ENCODE measurements around the gene MCM3.

Gene MCM3

DNA sequence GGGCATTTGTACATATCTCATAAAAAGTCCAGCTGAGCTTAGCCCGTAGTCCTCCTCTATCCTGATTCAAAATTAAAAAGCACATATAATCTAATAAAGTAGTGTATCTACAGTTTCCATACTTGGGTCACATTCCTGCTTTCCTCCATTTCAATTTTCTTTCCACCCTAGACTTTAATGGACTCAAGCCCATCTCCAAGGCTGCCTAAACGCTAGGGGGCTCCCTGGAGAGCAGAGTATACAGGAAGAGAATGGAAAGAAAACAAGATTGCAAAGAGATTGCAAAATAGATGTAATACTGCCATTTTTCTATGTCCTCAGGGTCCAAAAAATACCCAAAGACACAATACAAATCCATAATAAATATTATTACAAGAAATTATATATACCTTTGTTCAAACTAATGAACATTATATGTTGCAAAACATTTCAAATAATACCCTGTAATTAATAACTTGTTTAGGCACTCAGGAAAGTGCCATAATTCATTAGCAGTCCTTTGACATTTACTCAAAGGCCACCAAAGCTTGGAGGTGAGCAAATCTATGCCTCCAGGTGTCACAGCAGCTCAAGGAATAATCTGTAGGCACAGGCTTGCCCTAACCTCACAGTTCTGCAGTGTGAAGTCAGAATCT, 2.4 kb upstream of the MCM3 start:
- Histone ChIP-seq H3K4me1 (ENCODE audit: insufficient read depth, low read length) (no peaks in the 10 kb centered on the region; the same call in 1 of the 2 replicates), H3K9ac (ENCODE audit: low read depth, low read length) (no peak overlapping the region), H3K9me3 (ENCODE audit: control insufficient read depth, insufficient read depth, low read length) (no peaks in the 10 kb centered on the region), H3K36me3 (ENCODE audit: insufficient read depth, low read length) (peaks cover 14% of the 10 kb centered on the region)

- no peaks in the 10 kb centered on the region for H3K9me3 ChIP-seq (ENCODE audit: control insufficient read depth, insufficient read depth, low read length)
- H3K4me1 ChIP-seq (ENCODE audit: insufficient read depth, low read length) = no peaks in the 10 kb centered on the region; the same call in 1 of the 2 replicates
- peak overlapping the region; percentile 60 for H3K9ac ChIP-seq (ENCODE audit: low read depth, low read length)
- H3K36me3 ChIP-seq (ENCODE audit: insufficient read depth, low read length) = peaks cover 28% of the 10 kb centered on the region
These were observed 881 bp upstream of the MCM3 start for GRCh38 chr6:52285177-52286068.

- H3K4me1 ChIP-seq (ENCODE audit: insufficient read depth, low read length) = no peaks in the 10 kb centered on the region; the same call in 1 of the 2 replicates
- H3K36me3 ChIP-seq (ENCODE audit: insufficient read depth, low read length) = peaks cover 40% of the 10 kb centered on the region
- H3K9ac ChIP-seq (ENCODE audit: low read depth, low read length) = peak overlapping the region; percentile 89
- no peaks in the 10 kb centered on the region for H3K9me3 ChIP-seq (ENCODE audit: control insufficient read depth, insufficient read depth, low read length)
These were observed 447 bp downstream of the MCM3 start for GRCh38 chr6:52284131-52284459.

DNA sequence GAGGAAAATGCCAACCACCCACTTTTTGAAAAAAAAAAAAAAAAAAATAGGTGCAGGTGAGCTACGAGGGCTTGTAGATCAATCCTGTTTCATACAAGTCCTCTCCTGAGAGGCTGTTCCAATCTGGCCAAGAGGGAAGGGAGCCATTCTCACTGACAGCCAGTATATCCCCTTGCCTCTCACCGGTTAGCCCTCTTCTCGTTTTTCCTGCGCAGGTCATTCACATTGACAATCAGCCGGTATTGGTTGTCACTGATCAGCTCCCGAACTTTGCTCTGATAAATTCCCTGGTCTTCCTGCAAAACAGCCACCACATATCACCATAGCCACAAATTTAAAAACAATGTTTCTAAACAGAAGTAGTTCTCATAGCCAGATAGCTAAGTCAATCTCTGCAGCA, 1.4 kb downstream of the MCM3 start:
- Histone ChIP-seq H3K36me3 (ENCODE audit: insufficient read depth, low read length) (peaks cover 48% of the 10 kb centered on the region), H3K4me1 (ENCODE audit: insufficient read depth, low read length) (no peaks in the 10 kb centered on the region; the same call in 1 of the 2 replicates), H3K9me3 (ENCODE audit: control insufficient read depth, insufficient read depth, low read length) (no peaks in the 10 kb centered on the region), H3K9ac (ENCODE audit: low read depth, low read length) (peak overlapping the region; percentile 89)

DNA sequence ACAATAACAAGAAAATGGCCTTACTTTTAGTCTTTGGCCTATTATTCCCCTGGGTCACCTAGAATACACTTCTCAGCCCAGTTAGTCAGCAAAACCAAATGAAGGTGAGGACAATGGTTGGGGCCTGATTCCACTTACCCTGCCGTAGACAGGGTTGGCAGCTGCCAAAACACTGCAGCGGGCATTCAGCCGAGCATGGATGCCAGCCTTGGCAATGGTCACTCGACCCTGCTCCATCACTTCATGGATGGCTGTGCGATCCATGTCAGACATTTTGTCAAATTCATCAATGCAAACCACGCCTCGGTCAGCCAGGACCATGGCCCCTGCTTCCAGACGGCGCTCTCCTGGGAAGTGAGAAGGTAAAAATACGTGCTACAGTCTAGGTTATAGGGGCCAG, 8.4 kb downstream of the MCM3 start:
- no peaks in the 10 kb centered on the region for H3K9me3 ChIP-seq (ENCODE audit: control insufficient read depth, insufficient read depth, low read length)
- no peaks in the 10 kb centered on the region for H3K4me1 ChIP-seq (ENCODE audit: insufficient read depth, low read length)
- peaks cover 78% of the 10 kb centered on the region for H3K36me3 ChIP-seq (ENCODE audit: insufficient read depth, low read length)
- H3K9ac ChIP-seq (ENCODE audit: low read depth, low read length) = no peak overlapping the region

- H3K36me3 ChIP-seq (ENCODE audit: insufficient read depth, low read length) = peaks cover 72% of the 10 kb centered on the region
- no peaks in the 10 kb centered on the region for H3K9me3 ChIP-seq (ENCODE audit: control insufficient read depth, insufficient read depth, low read length)
- no peak overlapping the region for H3K9ac ChIP-seq (ENCODE audit: low read depth, low read length)
- no peaks in the 10 kb centered on the region for H3K4me1 ChIP-seq (ENCODE audit: insufficient read depth, low read length)
These were observed 12.6 kb downstream of the MCM3 start for GRCh38 chr6:52271852-52272460.

DNA sequence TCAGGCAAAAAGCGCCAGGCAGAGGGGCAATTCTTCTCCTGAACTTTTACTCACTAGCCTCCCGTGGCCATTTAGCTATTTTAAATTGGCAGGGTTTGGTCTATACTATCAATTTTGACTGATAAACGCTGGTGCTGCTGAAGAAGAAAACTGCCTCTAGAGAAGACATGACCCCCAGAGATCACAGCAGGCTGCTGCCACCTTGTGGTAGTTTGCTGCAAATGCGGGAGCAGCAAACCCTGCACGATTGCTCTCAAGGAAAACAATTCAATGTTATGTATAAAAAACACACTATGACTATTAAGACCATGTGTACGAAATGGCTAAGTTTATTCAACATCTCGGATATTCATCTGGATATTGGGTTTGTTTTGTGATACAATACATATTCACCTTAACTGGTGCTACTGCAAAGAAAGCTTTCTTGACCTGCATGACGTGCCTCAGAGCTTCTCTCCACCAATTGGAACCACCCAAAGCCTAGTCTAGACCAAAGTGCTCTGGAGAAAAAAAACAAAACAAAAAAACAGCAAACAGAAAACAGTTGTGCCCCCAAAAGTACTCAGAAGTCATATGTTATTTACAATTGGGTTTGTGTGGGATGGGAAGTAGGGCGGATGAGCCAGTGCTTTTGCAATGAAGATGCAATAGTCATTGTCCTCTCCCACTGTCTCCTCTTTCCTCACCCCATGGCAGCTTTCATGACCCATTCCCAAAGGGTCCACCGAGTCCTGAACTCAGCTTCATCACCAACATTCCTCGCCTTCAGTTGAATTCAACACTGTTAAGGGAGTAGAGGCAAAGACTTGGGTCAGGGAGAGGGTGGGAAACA, 20.6 kb downstream of the MCM3 start:
- Histone ChIP-seq H3K36me3 (ENCODE audit: insufficient read depth, low read length) (peaks cover 47% of the 10 kb centered on the region), H3K4me1 (ENCODE audit: insufficient read depth, low read length) (no peaks in the 10 kb centered on the region), H3K9me3 (ENCODE audit: control insufficient read depth, insufficient read depth, low read length) (no peaks in the 10 kb centered on the region), H3K9ac (ENCODE audit: low read depth, low read length) (no peak overlapping the region)

DNA sequence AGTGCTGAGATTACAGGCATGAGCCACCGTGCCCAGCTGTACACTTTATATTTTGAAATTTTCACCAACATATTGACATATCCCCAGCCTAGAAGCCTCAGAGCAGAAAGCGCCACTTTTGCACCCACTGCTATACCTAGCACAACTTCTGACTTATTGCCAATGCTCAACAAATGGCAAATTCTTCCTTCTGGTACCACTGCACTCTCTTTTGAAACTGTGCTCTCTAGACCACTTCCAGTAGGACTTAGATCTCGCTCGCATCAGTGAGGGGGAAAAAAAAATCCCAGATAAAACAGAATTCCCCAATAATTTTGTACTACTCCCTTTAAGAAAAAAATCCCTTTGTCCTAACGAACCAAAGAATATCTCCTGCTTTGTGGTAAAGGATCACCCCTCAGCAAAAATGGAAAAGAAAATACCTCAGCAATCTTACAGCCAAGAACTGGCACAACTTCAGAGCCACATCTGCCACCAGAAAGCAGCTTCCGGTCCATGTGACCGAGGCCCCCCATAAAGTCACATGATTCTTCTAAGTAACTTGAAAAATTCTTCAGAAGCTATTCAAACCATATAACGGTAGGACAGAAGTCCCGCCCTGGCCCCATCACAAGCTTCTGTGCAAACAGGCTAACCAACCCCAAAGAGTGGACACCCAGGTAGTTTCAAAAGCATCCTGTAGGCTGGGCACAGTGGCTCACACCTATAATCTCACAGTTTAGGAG, 21.8 kb downstream of the MCM3 start:
- no peak overlapping the region for H3K9ac ChIP-seq (ENCODE audit: low read depth, low read length)
- H3K9me3 ChIP-seq (ENCODE audit: control insufficient read depth, insufficient read depth, low read length) = no peaks in the 10 kb centered on the region
- peaks cover 38% of the 10 kb centered on the region for H3K36me3 ChIP-seq (ENCODE audit: insufficient read depth, low read length)
- no peaks in the 10 kb centered on the region for H3K4me1 ChIP-seq (ENCODE audit: insufficient read depth, low read length)

- Histone ChIP-seq H3K4me1 (ENCODE audit: insufficient read depth, low read length) (no peaks in the 10 kb centered on the region), H3K36me3 (ENCODE audit: insufficient read depth, low read length) (peaks cover 29% of the 10 kb centered on the region), H3K9me3 (ENCODE audit: control insufficient read depth, insufficient read depth, low read length) (no peaks in the 10 kb centered on the region), H3K9ac (ENCODE audit: low read depth, low read length) (no peak overlapping the region)
These were observed 23.3 kb downstream of the MCM3 start for GRCh38 chr6:52261229-52261628.

DNA sequence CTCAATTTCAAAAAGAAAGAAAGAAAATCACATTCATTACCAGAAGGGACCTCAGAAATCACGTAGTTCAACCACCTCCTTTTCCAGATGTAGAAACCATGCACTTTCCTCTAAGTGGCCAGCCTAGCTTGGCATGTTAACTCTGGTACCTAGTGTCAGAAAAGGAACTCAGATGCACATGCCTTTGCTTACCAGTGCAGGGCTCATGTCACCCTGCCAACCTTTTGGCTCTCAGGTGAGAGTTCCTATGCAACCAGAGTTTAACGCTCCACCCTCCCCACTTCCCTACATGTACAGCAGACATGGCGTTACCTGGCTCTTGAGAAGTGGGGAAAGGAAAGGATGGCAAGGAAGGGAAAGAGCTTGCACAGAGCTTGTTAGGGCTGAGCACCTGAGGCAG, 23.9 kb downstream of the MCM3 start:
- Histone ChIP-seq H3K4me1 (ENCODE audit: insufficient read depth, low read length) (no peaks in the 10 kb centered on the region), H3K9ac (ENCODE audit: low read depth, low read length) (no peak overlapping the region), H3K9me3 (ENCODE audit: control insufficient read depth, insufficient read depth, low read length) (no peaks in the 10 kb centered on the region), H3K36me3 (ENCODE audit: insufficient read depth, low read length) (peaks cover 24% of the 10 kb centered on the region)

DNA sequence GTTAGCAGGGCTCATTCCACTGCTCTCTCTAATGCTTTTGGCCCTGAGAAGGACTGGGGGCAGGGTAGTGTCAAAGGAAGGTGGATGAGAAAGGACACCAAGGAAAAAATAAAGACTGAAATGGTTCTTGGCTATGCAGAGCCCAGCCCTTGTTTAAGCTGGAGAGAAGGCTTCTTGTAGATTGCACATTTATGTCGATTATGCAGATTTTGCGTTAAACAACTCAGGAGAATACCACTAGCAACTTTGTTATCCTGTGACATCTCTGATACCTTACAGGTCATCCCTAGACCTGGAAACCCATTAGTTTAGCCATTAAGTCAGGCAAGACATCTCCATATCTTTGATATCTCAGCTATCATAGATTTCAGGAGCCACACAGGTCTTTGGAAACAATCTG, 29.1 kb downstream of the MCM3 start:
- H3K36me3 ChIP-seq (ENCODE audit: insufficient read depth, low read length) = no peaks in the 10 kb centered on the region

DNA sequence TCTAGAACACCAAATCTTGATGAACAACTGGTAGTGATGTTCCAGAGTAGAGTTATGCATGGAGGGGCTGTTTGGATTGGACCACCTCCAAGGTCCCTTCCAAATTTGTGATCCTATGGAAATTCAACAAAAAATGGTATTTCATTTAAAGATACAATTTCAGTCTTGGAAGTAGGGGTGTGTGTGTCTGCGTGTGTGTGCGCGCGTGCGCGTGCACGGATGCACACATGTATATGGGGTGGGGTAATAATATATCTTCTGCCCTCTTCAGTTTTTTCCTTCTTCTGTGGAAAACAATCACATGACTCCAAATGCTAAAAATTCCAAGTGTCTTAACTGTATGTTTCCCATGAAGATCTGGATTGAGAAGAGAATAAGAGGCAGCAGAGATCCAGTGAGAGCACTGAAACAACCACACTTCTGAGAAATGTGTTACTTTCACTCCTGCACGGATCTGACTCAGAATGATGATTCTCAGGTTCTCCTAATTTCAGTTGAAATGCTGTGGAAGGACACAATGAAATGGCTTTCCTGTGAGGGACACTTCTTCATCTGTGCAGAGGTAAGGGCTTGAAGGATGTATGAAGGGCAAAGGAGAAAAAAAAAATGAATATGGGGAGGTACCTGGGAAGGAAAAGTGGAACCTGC, 29.7 kb downstream of the MCM3 start:
- Histone ChIP-seq H3K36me3 (ENCODE audit: insufficient read depth, low read length) (no peaks in the 10 kb centered on the region), H3K4me1 (ENCODE audit: insufficient read depth, low read length) (no peaks in the 10 kb centered on the region), H3K9ac (ENCODE audit: low read depth, low read length) (no peak overlapping the region), H3K9me3 (ENCODE audit: control insufficient read depth, insufficient read depth, low read length) (no peaks in the 10 kb centered on the region)

More for the DNA sequence above, 29.1 kb downstream of the MCM3 start:
- H3K9ac ChIP-seq (ENCODE audit: low read depth, low read length) = no peak overlapping the region
- no peaks in the 10 kb centered on the region for H3K9me3 ChIP-seq (ENCODE audit: control insufficient read depth, insufficient read depth, low read length)
- no peaks in the 10 kb centered on the region for H3K4me1 ChIP-seq (ENCODE audit: insufficient read depth, low read length)

GRCh38 chr6:52253494-52253893, 31.0 kb downstream of the MCM3 start:
- H3K9ac ChIP-seq (ENCODE audit: low read depth, low read length) = no peak overlapping the region
- no peaks in the 10 kb centered on the region for H3K4me1 ChIP-seq (ENCODE audit: insufficient read depth, low read length)
- H3K9me3 ChIP-seq (ENCODE audit: control insufficient read depth, insufficient read depth, low read length) = no peaks in the 10 kb centered on the region
- no peaks in the 10 kb centered on the region for H3K36me3 ChIP-seq (ENCODE audit: insufficient read depth, low read length)

All from ES-I3 (cell line).